ENCODE measurements around the gene LSM10. TPM values are rescaled to one million over a fixed set of nuclear protein-coding genes. Genes with fewer than 3 reads are reported as not detected.

LSM10 gene
- total RNA-seq, 2 donors from 2014 or later = 22.4 to 30.3 TPM

DNA sequence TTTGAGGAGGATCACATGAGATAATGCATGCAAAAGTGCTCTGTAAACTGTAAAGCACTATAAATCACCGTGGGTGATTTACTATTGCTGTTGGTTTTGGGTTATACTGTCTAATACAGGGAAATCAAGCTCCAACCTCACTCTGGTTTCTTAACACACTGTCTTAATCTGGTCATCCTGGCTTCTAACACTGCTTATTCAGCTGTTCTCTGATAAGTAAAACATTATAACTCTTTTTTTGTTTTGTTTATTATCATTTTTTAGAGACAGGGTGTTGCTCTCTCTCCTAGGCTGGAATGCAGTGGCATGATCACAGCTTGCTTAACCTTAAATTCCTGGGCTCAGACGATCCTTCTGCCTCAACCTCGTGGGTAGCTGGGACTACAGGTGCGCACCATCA is 21.9 kb upstream of the LSM10 start:
- H3K36me3 ChIP-seq = no peaks in the 10 kb centered on the region
- H3K9ac ChIP-seq (ENCODE audit: low read depth in 2 of 2, low read length in 2 of 2) = no peak overlapping the region
- intact Hi-C loops (cut with DNase I) = no loop called here
- H3K9me3 ChIP-seq = no peaks in the 10 kb centered on the region
- DNase-seq = no peak
- H3K4me3 ChIP-seq = no peak overlapping the region
- TF ChIP-seq, protein P1, sequence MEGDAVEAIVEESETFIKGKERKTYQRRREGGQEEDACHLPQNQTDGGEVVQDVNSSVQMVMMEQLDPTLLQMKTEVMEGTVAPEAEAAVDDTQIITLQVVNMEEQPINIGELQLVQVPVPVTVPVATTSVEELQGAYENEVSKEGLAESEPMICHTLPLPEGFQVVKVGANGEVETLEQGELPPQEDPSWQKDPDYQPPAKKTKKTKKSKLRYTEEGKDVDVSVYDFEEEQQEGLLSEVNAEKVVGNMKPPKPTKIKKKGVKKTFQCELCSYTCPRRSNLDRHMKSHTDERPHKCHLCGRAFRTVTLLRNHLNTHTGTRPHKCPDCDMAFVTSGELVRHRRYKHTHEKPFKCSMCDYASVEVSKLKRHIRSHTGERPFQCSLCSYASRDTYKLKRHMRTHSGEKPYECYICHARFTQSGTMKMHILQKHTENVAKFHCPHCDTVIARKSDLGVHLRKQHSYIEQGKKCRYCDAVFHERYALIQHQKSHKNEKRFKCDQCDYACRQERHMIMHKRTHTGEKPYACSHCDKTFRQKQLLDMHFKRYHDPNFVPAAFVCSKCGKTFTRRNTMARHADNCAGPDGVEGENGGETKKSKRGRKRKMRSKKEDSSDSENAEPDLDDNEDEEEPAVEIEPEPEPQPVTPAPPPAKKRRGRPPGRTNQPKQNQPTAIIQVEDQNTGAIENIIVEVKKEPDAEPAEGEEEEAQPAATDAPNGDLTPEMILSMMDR (IDR thresholded peaks at IDR 0.05) = no peak
- no peaks in the 10 kb centered on the region for H3K27me3 ChIP-seq
- no peak overlapping the region for H3K27ac ChIP-seq
- no peaks in the 10 kb centered on the region for H3K4me1 ChIP-seq

DNA sequence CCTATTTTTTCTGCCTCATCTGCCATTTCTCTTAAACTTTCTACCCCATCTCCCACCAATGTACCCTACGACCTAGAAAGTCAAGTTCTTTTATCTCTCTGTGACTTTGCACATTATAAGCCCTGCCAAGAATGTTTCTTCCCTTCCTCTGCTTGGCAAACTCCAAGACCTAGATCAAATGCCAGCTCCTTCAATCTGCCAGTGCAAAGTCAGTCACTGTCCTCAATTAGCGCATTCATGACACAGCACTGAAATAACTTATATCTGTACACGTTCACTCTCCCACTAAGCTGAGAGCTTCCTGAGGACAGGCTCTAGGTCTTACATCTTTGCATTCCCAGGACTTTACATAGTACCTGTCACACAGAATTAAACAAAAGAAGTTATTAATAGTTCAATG is 21.4 kb upstream of the LSM10 start:
- intact Hi-C loops (cut with DNase I) = no loop called here
- Histone ChIP-seq H3K27me3 (no peaks in the 10 kb centered on the region), H3K9me3 (no peaks in the 10 kb centered on the region), H3K4me1 (no peaks in the 10 kb centered on the region), H3K9ac (ENCODE audit: low read depth in 2 of 2, low read length in 2 of 2) (no peak overlapping the region), H3K4me3 (no peak overlapping the region), H3K36me3 (no peaks in the 10 kb centered on the region), H3K27ac (no peak overlapping the region)
- TF ChIP-seq, protein P1 (IDR thresholded peaks at IDR 0.05) = no peak
- DNase-seq = no peak

DNA sequence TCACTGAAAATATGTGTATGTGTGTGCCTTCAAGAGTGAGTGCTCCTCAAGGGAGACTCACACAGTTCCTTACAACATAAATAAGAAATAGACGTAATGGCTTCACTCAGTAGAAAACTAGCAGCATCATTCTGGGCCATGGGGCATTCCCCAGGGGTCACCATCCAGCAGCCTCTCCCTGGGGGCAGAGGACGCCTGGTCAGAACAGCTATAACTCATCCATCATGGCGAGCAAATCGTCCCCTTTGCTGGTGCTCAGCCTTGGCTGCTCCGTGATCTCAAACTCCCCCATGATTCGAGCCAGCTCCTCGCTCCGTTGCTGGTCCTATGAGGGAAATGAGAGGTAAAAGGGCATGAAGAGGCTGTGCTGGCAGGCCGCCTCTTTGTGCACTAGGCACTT is 20.2 kb upstream of the LSM10 start:
- Histone ChIP-seq H3K36me3 (no peaks in the 10 kb centered on the region), H3K9me3 (no peaks in the 10 kb centered on the region), H3K27ac (no peak overlapping the region), H3K27me3 (no peaks in the 10 kb centered on the region), H3K9ac (ENCODE audit: low read depth in 2 of 2, low read length in 2 of 2) (no peak overlapping the region), H3K4me3 (no peak overlapping the region), H3K4me1 (no peaks in the 10 kb centered on the region)
- intact Hi-C loops (cut with DNase I) = no loop called here
- TF ChIP-seq, protein P1 (IDR thresholded peaks at IDR 0.05) = no peak
- no peak for DNase-seq

DNA sequence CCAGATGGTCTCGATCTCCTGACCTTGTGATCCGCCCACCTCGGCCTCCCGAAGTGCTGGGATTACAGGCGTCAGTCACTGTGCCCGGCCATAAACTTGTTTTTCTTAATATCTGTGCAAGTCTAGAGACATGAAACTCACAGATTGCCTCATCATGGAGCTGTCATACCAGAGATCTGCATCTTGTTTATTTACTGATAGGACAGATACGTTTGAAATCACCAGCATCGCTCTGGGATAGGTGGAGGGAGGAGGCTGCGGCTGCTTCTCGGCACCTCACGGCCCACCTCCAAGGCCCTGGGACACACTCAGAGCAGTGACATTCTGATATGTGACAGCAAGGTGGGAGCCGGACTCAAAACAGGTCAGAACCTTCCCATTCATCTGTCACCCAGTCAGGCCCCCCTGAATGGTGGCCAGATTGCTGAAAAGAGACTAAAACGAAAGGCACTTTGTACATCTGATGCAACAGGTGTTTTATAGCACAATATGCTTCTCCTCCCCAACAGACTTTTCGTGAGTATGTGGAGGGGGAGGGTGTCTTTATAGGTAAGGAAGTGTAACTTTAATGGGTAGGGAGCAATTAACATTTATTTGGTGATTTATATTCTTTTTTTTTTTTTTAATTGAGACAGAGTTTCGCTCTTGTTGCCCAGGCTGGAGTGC is 18.1 kb upstream of the LSM10 start:
- Histone ChIP-seq H3K27me3 (no peaks in the 10 kb centered on the region), H3K4me1 (no peaks in the 10 kb centered on the region), H3K36me3 (no peaks in the 10 kb centered on the region), H3K9ac (ENCODE audit: low read depth in 2 of 2, low read length in 2 of 2) (peak overlapping the region in 1 of 2 donors; percentile 8), H3K27ac (peak overlapping the region; percentile 8), H3K4me3 (no peak overlapping the region), H3K9me3 (no peaks in the 10 kb centered on the region)
- TF ChIP-seq, protein P1 (IDR thresholded peaks at IDR 0.05) = no peak
- DNase-seq = no peak
- intact Hi-C loops (cut with DNase I) = no loop called here

DNA sequence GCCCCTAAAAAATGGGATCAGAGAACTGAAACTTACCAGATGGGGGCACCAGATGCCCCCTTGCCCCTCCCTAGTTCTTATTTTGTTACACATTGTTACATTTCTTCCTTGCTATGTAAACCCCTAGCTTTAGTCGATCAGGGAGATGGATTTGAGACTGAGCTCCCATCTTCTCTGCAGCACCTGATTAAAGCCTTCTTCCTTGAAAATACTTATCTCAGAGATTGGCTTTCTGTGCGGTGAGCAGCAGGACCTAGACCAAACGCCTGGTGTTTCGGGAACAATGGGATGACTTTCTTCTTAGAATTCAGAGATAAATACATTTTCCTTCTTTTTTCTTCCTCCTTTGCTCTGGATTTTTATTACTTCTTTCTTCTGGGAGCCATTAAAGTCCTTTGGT is 16.7 kb upstream of the LSM10 start:
- TF ChIP-seq, protein P1 (IDR thresholded peaks at IDR 0.05) = no peak
- Histone ChIP-seq H3K27me3 (no peaks in the 10 kb centered on the region), H3K4me3 (no peak overlapping the region), H3K9ac (ENCODE audit: low read depth in 2 of 2, low read length in 2 of 2) (no peak overlapping the region), H3K9me3 (no peaks in the 10 kb centered on the region), H3K27ac (no peak overlapping the region), H3K36me3 (no peaks in the 10 kb centered on the region), H3K4me1 (no peaks in the 10 kb centered on the region)
- no peak for DNase-seq
- intact Hi-C loops (cut with DNase I) = no loop called here

All from colonic mucosa (tissue), 4 donors.